ENCODE measurements around the gene ENAH.

ENAH gene

DNA sequence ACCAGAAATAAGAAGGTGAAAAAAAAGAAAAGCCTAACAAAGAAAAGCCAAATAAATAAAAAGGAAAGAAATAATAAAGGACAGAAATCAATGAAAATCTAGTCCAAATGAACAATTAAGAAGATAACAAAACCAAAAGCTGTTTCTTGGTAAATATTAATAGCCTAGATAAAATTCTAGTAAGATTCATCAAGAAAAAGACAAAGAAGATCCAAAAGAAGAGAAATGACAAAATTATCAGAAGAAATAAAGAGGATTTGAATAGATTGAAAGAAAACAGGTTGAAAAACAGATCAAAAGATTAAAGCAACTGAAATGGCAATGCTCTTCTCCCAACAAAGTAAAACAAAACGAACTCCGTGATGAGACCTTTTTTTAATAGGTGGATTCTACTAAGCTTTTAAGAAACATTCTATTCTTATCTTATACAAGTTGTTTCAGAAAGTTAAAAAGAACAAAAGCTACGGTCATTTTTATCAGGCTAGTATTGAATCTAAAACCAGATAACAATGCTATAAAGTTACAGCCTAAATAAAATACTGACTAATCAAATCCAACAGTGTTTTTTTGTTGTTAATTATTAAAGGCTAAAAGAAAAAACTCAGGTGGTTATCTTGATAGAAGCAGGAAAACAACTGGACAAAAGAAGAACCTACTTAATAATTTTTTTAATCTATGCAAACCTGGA is 50.9 kb downstream of the ENAH start:
- no peak for DNase-seq

- DNase-seq: no peak
Observed at GRCh38 chr1:225598847-225599246, 54.1 kb downstream of the ENAH start.

- no peak for DNase-seq
Observed at GRCh38 chr1:225597926-225598575, 54.9 kb downstream of the ENAH start.

DNA sequence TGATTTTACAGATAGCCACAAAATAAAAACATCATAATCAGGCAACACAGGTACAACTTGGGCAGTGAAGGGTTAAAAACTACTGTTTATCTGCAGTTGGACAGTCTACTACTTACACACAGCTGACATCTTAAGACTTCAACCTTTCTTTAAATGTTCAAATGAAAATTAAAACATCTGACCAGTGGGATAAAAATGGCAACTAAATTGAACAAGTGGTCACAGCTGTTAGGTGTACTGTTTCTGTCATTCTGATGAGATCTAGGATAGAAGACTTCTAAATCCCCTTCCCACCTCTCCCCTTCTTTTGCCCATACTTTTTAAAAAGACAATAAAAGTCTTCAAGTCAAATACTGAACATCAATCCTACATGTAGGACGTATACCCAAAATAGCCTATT is 56.2 kb downstream of the ENAH start:
- DNase-seq: no peak

DNA sequence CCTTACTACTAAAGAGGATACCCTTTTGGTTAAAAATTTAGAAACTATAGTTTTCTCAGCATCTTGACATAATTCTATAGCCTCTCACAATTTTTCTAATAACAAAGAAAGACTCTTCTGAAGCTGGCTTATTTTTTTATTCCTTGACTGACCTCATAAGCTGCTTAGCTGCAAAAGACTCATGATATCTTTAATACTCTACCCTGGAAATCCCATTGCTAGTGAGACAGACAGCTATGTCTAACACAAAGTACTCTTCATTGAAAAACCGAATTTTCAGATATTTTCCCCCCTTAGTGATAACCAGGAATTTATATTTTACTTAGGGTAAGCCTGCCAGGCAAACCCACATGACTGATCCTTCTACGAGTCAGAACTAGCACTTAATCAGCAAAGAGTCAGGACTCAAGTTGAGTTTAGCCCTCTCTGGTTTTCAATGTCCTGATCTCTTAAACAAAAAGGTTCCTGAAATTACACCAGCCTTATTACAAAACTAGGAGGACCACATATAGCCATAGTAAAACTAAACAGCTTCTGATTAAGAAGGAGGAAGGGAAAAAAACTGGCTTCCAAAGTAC is 56.9 kb downstream of the ENAH start:
- no peak for DNase-seq

DNA sequence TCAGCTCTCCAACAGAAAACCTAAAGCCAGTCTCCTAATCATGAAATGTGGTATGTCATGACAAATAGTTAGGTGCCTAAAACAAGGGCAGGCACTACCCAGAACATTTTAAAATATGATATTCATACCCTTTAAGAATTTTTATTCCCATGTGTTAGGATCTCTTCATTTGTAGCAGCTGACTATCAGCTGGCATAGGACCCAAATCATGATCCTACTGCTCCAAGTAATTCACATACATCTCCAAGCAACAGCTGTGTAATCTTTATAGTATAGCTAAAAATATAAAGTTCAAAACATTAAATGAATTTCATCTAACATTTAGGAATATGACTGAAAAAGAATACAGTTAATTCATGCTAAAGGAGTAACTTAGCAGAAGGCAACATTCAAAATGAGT is 57.5 kb downstream of the ENAH start:
- no peak for DNase-seq

GRCh38 chr1:225593414-225593813 is 59.5 kb downstream of the ENAH start:
- DNase-seq: no peak

GRCh38 chr1:225592362-225593025 is 60.4 kb downstream of the ENAH start:
- DNase-seq: no peak

GRCh38 chr1:225587310-225587709 is 65.6 kb downstream of the ENAH start:
- no peak for DNase-seq

GRCh38 chr1:225581186-225581585 is 71.7 kb downstream of the ENAH start:
- DNase-seq: no peak

- no peak for DNase-seq
Observed at GRCh38 chr1:225580238-225581099, 72.5 kb downstream of the ENAH start.

DNA sequence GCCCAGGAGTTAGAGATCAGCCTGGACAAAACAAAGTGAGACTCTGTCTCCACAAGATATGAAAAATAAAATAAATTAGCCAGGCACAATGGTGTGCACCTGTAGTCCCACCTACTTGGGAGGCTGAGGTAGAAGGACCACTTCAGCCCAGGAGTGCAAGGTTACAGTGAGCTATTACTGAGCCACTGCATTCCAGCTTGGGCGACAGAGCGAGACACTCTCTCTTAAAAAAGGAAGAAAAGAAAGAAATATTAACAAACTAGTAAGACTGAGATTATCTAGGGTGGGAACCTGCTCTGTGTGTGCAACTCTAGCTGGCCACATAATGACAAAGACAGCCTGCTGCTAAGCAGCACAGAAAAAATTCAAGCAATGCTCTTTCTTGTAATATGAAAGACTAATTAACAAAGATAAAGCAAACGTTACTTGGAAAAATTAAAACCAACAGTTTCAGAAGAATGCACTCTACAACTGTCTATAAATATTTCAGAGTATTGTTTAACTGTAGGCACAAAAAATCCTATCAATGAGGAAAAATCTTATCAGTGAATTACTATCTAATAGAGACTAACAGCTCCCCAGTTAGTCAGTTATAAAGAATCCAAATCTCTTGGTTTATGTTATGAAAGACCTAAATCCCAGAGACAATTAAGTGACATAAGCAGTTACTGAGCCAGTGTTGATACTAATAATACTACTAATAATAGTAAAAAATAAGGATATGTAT is 74.5 kb downstream of the ENAH start:
- DNase-seq: no peak

GRCh38 chr1:225577241-225577640 is 75.7 kb downstream of the ENAH start:
- no peak for DNase-seq

DNA sequence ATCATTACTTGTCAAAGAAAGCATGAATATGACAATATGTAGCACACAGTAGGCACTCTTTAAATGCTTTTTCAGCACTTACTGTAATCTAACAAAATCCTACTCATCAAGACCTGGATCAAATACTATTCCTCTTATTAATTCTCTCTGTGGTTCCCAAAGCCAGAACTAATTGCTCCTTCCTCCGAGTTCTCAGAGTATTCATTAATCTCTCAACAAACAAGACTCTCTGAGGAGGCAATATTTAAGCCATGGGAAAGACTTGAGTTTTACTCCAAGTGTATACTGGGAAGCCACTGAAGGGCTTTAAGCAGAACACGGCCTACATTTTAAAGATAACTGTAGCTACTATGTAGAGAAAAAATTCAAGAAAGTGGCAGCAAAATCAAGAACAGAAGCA is 79.7 kb downstream of the ENAH start:
- DNase-seq: no peak

DNA sequence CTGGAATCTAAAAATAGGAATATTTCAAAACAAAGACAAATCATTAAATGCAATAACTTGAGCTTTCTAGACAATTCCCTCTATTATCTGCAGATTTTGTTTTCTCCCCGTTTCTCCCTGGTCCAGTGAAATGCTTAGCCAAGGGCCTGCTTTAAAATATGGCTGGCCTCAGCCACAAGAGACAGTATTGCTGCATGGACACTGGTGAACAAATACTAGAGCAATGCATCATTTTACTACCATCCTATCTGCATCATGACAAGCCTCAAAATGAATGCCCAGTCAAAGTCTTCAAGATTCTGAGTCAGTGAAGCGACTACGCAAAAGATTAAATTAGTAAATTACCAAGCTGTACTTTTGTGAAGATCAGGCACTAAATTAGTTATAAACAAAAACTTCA is 80.5 kb downstream of the ENAH start:
- no peak for DNase-seq

DNA sequence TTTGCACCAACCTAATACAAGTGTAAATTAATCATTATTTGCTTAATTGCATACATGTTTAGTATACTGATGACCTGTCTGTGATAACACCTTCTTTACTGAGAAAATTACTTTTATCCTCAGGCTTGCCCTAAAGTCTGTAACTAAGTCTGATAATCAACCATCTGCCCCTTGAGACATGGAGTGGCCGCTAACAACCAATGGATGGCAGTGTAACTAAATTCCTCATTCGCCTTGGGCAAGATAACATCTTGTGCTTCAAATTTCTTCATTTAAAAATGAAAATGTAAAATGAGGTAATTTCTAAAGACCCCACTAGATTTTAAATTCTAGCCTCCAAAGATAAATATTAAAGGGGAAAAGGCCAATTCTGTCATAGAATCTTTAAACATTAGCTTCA is 85.1 kb downstream of the ENAH start:
- DNase-seq: no peak

DNA sequence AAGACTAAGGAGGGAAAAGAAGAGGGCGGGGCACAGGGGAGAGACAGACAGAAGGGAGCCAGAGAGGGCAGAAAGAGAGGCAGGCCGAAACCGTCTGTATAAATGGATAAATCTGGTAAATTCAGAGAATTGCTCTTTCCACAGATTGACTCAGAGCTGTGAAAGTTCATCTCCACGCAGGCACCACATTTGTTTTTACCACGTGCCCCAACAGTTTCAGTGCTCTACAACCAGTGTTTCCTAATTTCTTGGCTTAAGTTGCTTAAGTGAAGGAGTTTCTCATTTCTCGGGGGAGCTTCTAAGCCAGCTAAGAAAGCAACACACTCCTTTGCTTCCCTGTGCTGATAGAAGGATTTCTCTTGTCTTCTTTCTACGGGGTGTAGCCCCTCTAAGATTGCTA is 87.1 kb downstream of the ENAH start:
- no peak for DNase-seq

DNA sequence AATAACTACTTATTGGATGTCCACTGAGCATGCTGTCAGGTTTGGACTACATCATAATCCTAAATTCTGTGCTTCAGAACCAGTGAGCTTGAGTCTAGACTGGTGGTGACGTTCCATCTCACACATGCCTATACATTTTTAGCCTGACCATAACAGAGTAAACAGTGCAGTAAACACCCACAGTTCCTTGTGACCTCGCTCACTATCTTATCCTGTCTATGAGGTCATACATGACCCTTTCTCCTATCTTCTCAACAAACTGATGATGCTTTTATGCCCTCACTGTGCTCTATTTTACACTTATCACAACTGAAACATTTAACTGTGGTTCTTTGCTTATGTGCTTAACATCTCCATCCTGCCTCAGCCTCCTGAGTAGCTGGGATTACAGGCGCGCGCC is 91.2 kb downstream of the ENAH start:
- no peak for DNase-seq

- DNase-seq: no peak
Observed at GRCh38 chr1:225559902-225560301, 93.0 kb downstream of the ENAH start.

GRCh38 chr1:225559326-225559725 is 93.6 kb downstream of the ENAH start:
- no peak for DNase-seq

- no peak for DNase-seq
Observed at GRCh38 chr1:225556694-225557093, 96.2 kb downstream of the ENAH start.

DNA sequence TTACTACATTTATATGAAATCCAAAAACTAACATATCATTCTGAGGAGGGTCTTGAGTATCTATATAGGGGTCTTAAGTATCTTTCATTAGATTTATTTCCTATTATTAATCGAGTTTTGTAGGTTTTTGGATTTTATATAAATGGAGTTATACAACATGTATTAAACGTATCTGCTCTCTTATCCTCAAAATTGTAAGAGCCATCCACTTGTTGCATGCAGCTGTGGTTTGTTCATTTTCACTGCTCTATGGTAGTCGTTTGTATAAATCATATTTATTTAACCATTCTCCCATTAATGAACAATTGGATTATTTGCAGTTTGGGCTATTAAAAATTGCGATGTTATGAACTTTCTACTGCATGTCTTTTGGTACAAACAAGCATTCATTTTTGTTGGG is 97.1 kb downstream of the ENAH start:
- no peak for DNase-seq

Measured in activated CD8-positive, alpha-beta memory T cell treated with anti-CD3 and anti-CD28 coated beads, Interleukin-2, amount 50 U/mL, for 48 hours (primary cell).